Heart left ventricle (tissue), 13 donors: Measurements from ENCODE around the gene HNRNPA2B1.

Experiments used
- POLR2A ChIP-seq, 2 donors: fragments of 450-650 bp; IDR thresholded peaks; one replicate each; pipeline ENCODE4 v1.6.1; 2017; ENCODE audit warnings: antibody characterized with exemption in 2 of 2, mild to moderate bottlenecking in 2 of 2, moderate library complexity in 2 of 2
- TF ChIP-seq, protein P1 (sequence below), 12 donors: fragments of 200-600 bp; sonication (generic) in 4 of 12; IDR thresholded peaks; one replicate each; pipeline versions ENCODE4 v1.5.0 to v1.8.0; 2018 to 2022; ENCODE audit warnings: antibody characterized with exemption in 12 of 12, mild to moderate bottlenecking in 5 of 12
- donor health status: ischemic (EF 13 %, LVEDD 7.1; RV severe dilation, severe dysfunction).
- donor health status: DM: no; HTN: yes; CAD: no.
- donor health status: DM: no; HTN: no; CAD: no.
- donor health status: ischemic (EF 25% LVEDD 6.9; RV normal size, moderate dysfunction).
- donor health status: ischemic (EF 25% LVEDD 5.7; RV mildly dilated, moderate dysfunction).
- donor health status: ischemic (EF 35%, LVEDD 5.7; RV mildly dilated, moderate dysfunction).
- donor health status: nonischemic (EF 11% LVEDD 7.7; RV severe dilation, severe dysfunction).
- donor health status: DM: yes; HTN: yes; CAD: no.
- donor health status: PGD.
- donor health status: ischemic (EF 29% LVEDD 5.4; RV normal size, mild dysfunction).
- donor health status: nonischemic (EF 23%, LVEDD 6.1; RV moderate dilation, normal function).

DNA sequence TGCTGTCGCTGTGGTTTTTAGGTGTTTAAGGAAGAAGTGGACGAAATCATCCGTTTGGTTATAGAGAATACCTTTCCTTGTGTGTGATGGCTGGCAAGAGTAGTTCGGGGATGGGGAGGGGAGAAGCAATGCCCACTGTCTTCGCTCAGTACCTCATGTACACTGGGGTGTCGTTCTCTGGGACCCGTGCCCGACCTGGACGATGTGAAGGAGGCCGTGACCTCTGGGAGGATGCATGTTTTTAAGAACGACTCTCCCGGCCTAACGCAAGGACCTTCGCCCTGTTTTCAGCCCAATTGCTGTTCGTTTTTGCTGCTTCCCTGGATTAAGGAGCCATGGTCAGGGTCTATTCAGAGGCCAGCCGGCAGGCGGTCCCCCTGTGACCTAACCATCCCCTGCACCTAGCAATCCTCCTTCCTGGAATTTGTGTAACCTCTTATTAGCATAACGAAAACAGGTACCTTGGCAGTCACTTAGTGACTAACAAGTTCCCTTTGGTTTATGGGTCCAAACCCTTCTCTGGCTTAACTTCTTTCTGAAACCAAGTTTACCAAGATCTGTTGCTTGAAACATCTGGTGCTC lies 47.2 kb downstream of the HNRNPA2B1 start:
- no peak for TF ChIP-seq POLR2A (IDR thresholded peaks at IDR 0.05)
- TF ChIP-seq, protein P1, sequence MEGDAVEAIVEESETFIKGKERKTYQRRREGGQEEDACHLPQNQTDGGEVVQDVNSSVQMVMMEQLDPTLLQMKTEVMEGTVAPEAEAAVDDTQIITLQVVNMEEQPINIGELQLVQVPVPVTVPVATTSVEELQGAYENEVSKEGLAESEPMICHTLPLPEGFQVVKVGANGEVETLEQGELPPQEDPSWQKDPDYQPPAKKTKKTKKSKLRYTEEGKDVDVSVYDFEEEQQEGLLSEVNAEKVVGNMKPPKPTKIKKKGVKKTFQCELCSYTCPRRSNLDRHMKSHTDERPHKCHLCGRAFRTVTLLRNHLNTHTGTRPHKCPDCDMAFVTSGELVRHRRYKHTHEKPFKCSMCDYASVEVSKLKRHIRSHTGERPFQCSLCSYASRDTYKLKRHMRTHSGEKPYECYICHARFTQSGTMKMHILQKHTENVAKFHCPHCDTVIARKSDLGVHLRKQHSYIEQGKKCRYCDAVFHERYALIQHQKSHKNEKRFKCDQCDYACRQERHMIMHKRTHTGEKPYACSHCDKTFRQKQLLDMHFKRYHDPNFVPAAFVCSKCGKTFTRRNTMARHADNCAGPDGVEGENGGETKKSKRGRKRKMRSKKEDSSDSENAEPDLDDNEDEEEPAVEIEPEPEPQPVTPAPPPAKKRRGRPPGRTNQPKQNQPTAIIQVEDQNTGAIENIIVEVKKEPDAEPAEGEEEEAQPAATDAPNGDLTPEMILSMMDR (IDR thresholded peaks at IDR 0.05), result no peak
